ENCODE measurements around the gene IPPK. TPM values are rescaled to one million over a fixed set of nuclear protein-coding genes. Genes with fewer than 3 reads are reported as not detected.

Gene IPPK
- total and polyA plus RNA-seq, 4 donors, result 9.5 to 19.8 (median 13.8) TPM

DNA sequence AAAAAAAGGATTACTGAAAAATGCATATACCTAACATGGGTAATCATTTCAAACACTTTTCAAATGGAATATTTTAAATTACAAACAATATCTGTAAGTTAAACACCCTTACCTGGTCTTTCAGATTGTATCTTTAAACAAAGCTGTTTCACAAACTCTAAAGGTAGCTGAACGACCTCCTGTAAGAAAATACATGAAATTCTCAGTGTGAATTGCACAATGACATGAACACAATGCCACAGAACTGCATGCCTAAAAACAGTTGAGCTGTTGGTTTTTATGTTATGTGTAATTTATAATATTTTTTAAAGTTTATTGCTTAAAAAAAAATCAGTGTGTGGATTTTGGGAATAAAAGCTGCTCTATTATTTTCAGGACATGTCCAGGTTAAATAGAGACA lies 17.5 kb downstream of the IPPK start:
- Histone ChIP-seq H3K4me1 (ENCODE audit: control insufficient read depth, insufficient read depth, low read length) (peaks cover 15% of the 10 kb centered on the region), H3K36me3 (ENCODE audit: control insufficient read depth, insufficient read depth, low read length) (peaks cover 80% of the 10 kb centered on the region), H3K4me3 (ENCODE audit: low read depth, low read length) (no peak overlapping the region), H3K27me3 (ENCODE audit: control insufficient read depth, insufficient read depth, low read length) (no peaks in the 10 kb centered on the region), H3K9me3 (ENCODE audit: control insufficient read depth, insufficient read depth, low read length) (no peaks in the 10 kb centered on the region), H3K27ac (ENCODE audit: low read depth, low read length) (no peak overlapping the region)
- no peak for DNase-seq (ENCODE audit: low read depth in 4 of 6, low spot score in 6 of 6)
- WGBS (ENCODE audit: insufficient coverage), result no CpG with 5 or more reads among the region's 1 CpG

DNA sequence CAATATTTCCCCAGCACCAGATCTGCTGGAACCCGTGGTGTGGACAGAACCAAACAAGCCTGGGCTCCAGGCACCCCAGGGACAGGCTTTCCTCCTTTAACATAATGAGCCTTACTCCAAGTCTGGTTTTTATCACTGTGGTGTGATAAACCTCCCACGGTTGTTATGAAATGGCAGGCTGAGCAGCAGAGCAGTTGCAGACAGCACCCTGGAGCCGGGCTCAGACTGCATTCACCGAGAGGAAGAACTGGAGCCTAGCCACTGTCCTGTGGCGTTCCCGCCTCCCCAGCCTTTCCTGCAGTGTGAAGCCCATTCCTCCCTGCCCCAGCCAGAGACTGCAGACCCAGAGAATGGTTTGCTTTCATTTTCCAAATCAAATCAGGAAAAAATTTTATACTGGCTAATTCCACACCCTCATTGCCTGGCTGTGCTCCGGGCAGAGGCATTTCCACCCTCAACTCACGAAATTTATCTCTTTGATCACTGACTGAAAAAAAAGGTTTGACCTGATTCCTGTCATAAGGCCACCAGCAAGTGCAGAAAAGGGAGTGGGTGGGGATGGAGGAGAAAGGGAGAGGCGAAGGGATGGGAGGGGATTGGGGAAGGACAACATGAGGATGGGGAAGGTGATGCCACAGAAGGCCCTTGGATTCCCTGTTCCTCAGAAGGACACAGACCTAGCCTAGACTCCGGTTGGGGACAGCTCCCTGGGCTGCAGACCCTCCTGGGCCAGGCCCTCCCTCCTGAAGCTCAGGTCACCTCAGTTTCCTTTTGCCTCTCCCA lies 18.9 kb downstream of the IPPK start:
- no peak for DNase-seq (ENCODE audit: low read depth in 4 of 6, low spot score in 6 of 6)
- Histone ChIP-seq H3K4me1 (ENCODE audit: control insufficient read depth, insufficient read depth, low read length) (peaks cover 15% of the 10 kb centered on the region), H3K4me3 (ENCODE audit: low read depth, low read length) (no peak overlapping the region), H3K27me3 (ENCODE audit: control insufficient read depth, insufficient read depth, low read length) (no peaks in the 10 kb centered on the region), H3K9me3 (ENCODE audit: control insufficient read depth, insufficient read depth, low read length) (no peaks in the 10 kb centered on the region), H3K36me3 (ENCODE audit: control insufficient read depth, insufficient read depth, low read length) (peaks cover 74% of the 10 kb centered on the region), H3K27ac (ENCODE audit: low read depth, low read length) (no peak overlapping the region)
- WGBS (ENCODE audit: insufficient coverage), result 86% methylated on average over 9 of the region's 10 CpGs

DNA sequence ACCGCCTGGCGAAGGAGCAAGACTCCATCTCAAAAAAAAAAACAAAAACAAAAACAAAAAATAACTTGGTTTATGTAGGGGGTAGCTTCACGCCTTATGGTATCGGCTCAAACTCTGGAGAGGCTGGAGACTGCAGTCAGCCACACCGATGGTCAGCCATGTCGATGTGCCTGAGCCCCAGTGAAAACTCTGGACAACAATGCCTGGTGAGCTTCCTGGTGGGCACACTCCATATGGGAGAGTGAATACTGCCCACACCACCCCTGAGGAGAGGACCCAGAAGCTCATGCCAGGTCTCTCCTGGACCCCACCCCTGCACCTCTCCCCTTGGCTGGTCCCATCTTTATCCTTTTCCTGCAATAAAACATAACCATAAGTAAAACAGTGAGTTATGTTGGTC lies 19.6 kb downstream of the IPPK start:
- no peaks in the 10 kb centered on the region for H3K9me3 ChIP-seq (ENCODE audit: control insufficient read depth, insufficient read depth, low read length)
- no peak overlapping the region for H3K4me3 ChIP-seq (ENCODE audit: low read depth, low read length)
- no peak for DNase-seq (ENCODE audit: low read depth in 4 of 6, low spot score in 6 of 6)
- no peak overlapping the region for H3K27ac ChIP-seq (ENCODE audit: low read depth, low read length)
- no peaks in the 10 kb centered on the region for H3K27me3 ChIP-seq (ENCODE audit: control insufficient read depth, insufficient read depth, low read length)
- peaks cover 15% of the 10 kb centered on the region for H3K4me1 ChIP-seq (ENCODE audit: control insufficient read depth, insufficient read depth, low read length)
- H3K36me3 ChIP-seq (ENCODE audit: control insufficient read depth, insufficient read depth, low read length), result peaks cover 67% of the 10 kb centered on the region
- 94% methylated on average over 3 of the region's 6 CpGs for WGBS (ENCODE audit: insufficient coverage)

GRCh38 chr9:92649007-92649406 lies 20.9 kb downstream of the IPPK start:
- no peak for DNase-seq (ENCODE audit: low read depth in 4 of 6, low spot score in 6 of 6)
- Histone ChIP-seq H3K27ac (ENCODE audit: low read depth, low read length) (peak overlapping the region; percentile 0), H3K36me3 (ENCODE audit: control insufficient read depth, insufficient read depth, low read length) (peaks cover 58% of the 10 kb centered on the region)

DNA sequence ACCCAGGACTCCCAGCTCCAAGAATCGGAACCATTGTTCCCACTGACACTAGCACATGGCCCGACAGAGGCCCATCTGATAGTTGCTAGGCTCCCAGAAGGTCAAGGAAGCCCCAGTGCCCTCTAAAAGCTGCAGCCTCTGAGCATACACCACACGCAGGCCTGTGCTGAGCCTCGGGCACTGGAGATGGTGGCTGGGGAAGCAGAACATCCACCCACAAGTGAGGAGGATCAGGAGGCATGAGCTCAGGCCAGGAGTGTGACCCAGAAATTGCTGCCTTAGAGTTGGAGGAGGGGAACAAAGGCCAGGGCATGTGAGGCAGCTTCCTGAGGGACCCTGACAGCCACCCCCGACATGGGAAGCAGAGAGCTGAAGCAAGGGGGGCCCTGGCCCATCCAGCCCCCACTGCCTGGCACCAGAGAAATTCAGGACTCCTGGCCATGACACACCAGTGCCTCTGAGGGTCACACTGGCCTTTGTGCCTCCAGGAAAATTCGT lies 21.4 kb downstream of the IPPK start:
- Histone ChIP-seq H3K9me3 (ENCODE audit: control insufficient read depth, insufficient read depth, low read length) (no peaks in the 10 kb centered on the region), H3K4me3 (ENCODE audit: low read depth, low read length) (no peak overlapping the region), H3K4me1 (ENCODE audit: control insufficient read depth, insufficient read depth, low read length) (peaks cover 15% of the 10 kb centered on the region), H3K36me3 (ENCODE audit: control insufficient read depth, insufficient read depth, low read length) (peaks cover 54% of the 10 kb centered on the region), H3K27ac (ENCODE audit: low read depth, low read length) (peak overlapping the region; percentile 0), H3K27me3 (ENCODE audit: control insufficient read depth, insufficient read depth, low read length) (no peaks in the 10 kb centered on the region)
- WGBS (ENCODE audit: insufficient coverage), result 83% methylated on average over 6 of the region's 6 CpGs
- peak in 1 of 6 donors; percentile 26 for DNase-seq (ENCODE audit: low read depth in 4 of 6, low spot score in 6 of 6)

More at GRCh38 chr9:92649007-92649406, 20.9 kb downstream of the IPPK start:
- H3K4me1 ChIP-seq (ENCODE audit: control insufficient read depth, insufficient read depth, low read length), result peaks cover 15% of the 10 kb centered on the region
- no peaks in the 10 kb centered on the region for H3K9me3 ChIP-seq (ENCODE audit: control insufficient read depth, insufficient read depth, low read length)
- H3K4me3 ChIP-seq (ENCODE audit: low read depth, low read length), result no peak overlapping the region
- 91% methylated on average over 3 of the region's 5 CpGs for WGBS (ENCODE audit: insufficient coverage)
- H3K27me3 ChIP-seq (ENCODE audit: control insufficient read depth, insufficient read depth, low read length), result no peaks in the 10 kb centered on the region

- Histone ChIP-seq H3K9me3 (ENCODE audit: control insufficient read depth, insufficient read depth, low read length) (no peaks in the 10 kb centered on the region), H3K4me3 (ENCODE audit: low read depth, low read length) (no peak overlapping the region), H3K36me3 (ENCODE audit: control insufficient read depth, insufficient read depth, low read length) (peaks cover 54% of the 10 kb centered on the region), H3K27ac (ENCODE audit: low read depth, low read length) (peak overlapping the region; percentile 0), H3K27me3 (ENCODE audit: control insufficient read depth, insufficient read depth, low read length) (no peaks in the 10 kb centered on the region), H3K4me1 (ENCODE audit: control insufficient read depth, insufficient read depth, low read length) (peaks cover 15% of the 10 kb centered on the region)
- no peak for DNase-seq (ENCODE audit: low read depth in 4 of 6, low spot score in 6 of 6)
- 100% methylated on average over 4 of the region's 11 CpGs for WGBS (ENCODE audit: insufficient coverage)
These were observed 22.1 kb downstream of the IPPK start for GRCh38 chr9:92647671-92648473.

DNA sequence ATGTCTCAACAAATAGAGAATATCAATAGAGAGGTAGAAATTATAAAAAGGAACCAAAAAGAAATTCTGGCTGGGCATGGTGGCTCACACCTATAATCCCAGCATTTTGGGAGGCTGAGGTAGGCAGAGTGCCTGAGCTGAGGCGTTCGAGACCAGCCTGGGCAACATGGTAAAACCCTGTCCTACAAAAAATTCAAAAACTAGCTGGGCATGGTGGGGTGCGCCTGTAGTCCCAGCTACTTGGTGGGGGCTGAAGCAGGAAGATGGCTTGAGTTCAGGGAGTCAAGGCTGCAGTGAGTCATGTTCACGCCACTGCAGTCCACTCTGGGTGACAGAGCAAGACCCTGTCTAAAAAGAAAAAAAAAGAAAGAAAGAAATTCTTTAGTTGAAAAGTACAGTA lies 24.9 kb downstream of the IPPK start:
- DNase-seq (ENCODE audit: low read depth in 4 of 6, low spot score in 6 of 6), result no peak
- no peaks in the 10 kb centered on the region for H3K27me3 ChIP-seq (ENCODE audit: control insufficient read depth, insufficient read depth, low read length)
- no peak overlapping the region for H3K4me3 ChIP-seq (ENCODE audit: low read depth, low read length)
- peaks cover 59% of the 10 kb centered on the region for H3K36me3 ChIP-seq (ENCODE audit: control insufficient read depth, insufficient read depth, low read length)
- peaks cover 8% of the 10 kb centered on the region for H3K4me1 ChIP-seq (ENCODE audit: control insufficient read depth, insufficient read depth, low read length)
- H3K27ac ChIP-seq (ENCODE audit: low read depth, low read length), result no peak overlapping the region
- WGBS (ENCODE audit: insufficient coverage), result 92% methylated on average over 4 of the region's 4 CpGs
- H3K9me3 ChIP-seq (ENCODE audit: control insufficient read depth, insufficient read depth, low read length), result no peaks in the 10 kb centered on the region

- H3K4me1 ChIP-seq (ENCODE audit: control insufficient read depth, insufficient read depth, low read length), result peaks cover 8% of the 10 kb centered on the region
- 85% methylated on average over 7 of the region's 7 CpGs for WGBS (ENCODE audit: insufficient coverage)
- no peak overlapping the region for H3K4me3 ChIP-seq (ENCODE audit: low read depth, low read length)
- DNase-seq (ENCODE audit: low read depth in 4 of 6, low spot score in 6 of 6), result no peak
- H3K27ac ChIP-seq (ENCODE audit: low read depth, low read length), result no peak overlapping the region
- no peaks in the 10 kb centered on the region for H3K27me3 ChIP-seq (ENCODE audit: control insufficient read depth, insufficient read depth, low read length)
- H3K9me3 ChIP-seq (ENCODE audit: control insufficient read depth, insufficient read depth, low read length), result no peaks in the 10 kb centered on the region
- peaks cover 63% of the 10 kb centered on the region for H3K36me3 ChIP-seq (ENCODE audit: control insufficient read depth, insufficient read depth, low read length)
These were observed 25.7 kb downstream of the IPPK start for GRCh38 chr9:92644278-92644677.

DNA sequence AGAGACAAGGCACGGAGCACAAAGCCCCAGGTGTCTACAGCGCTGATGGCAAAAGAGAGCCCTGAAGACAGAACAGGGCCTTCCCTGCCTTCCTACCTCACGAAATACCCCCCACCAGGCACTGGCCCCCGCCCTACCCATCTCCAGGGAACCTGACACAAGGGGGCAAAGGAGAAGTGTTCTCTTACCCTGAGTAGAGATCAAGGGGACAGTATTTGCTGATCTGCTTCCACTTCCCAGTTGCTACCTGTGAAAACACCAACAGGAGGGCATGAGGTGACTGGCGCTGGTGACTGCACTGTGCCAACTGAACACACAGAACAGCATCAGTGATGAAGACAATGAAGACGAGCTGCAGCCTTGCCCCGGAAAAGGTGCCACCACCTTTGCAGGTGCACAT lies 27.4 kb downstream of the IPPK start:
- Histone ChIP-seq H3K4me1 (ENCODE audit: control insufficient read depth, insufficient read depth, low read length) (no peaks in the 10 kb centered on the region), H3K9me3 (ENCODE audit: control insufficient read depth, insufficient read depth, low read length) (no peaks in the 10 kb centered on the region), H3K4me3 (ENCODE audit: low read depth, low read length) (no peak overlapping the region), H3K36me3 (ENCODE audit: control insufficient read depth, insufficient read depth, low read length) (peaks cover 64% of the 10 kb centered on the region), H3K27ac (ENCODE audit: low read depth, low read length) (no peak overlapping the region), H3K27me3 (ENCODE audit: control insufficient read depth, insufficient read depth, low read length) (no peaks in the 10 kb centered on the region)
- no peak for DNase-seq (ENCODE audit: low read depth in 4 of 6, low spot score in 6 of 6)
- WGBS (ENCODE audit: insufficient coverage), result 96% methylated on average over 5 of the region's 7 CpGs

Data from spinal cord (tissue), 10 donors.